Esophagus (tissue), 2 donors: ENCODE data around the gene KCNJ6. TPM values are rescaled to one million over a fixed set of nuclear protein-coding genes. Genes with fewer than 3 reads are reported as not detected.

Experiments used
- H3K27ac ChIP-seq, 2 donors: one replicate each; pipeline ENCODE4 v1.5.1; 2013; ENCODE audit warnings: low read depth in 2 of 2, mild to moderate bottlenecking in 2 of 2, inconsistent platforms in 1 of 2, low read length in 1 of 2, moderate library complexity in 1 of 2
- H3K27me3 ChIP-seq, 2 donors: one replicate each; pipeline ENCODE4 v1.6.1; 2013; ENCODE audit warnings: low read length in 2 of 2, control low read depth in 1 of 2, mild to moderate bottlenecking in 1 of 2; ENCODE audit not compliant: insufficient read depth in 2 of 2, control insufficient read depth in 1 of 2
- H3K36me3 ChIP-seq, 2 donors: one replicate each; pipeline ENCODE4 v1.6.1; 2013; ENCODE audit warnings: low read length in 1 of 2; ENCODE audit not compliant: control insufficient read depth in 2 of 2, insufficient read depth in 2 of 2
- H3K4me1 ChIP-seq, 2 donors: one replicate each; pipeline ENCODE4 v1.6.1; 2013; ENCODE audit warnings: low read length in 1 of 2; ENCODE audit not compliant: control insufficient read depth in 2 of 2, insufficient read depth in 2 of 2
- H3K4me3 ChIP-seq, 2 donors: one replicate each; pipeline ENCODE4 v1.5.1; 2013; ENCODE audit warnings: low read length in 2 of 2, mild to moderate bottlenecking in 2 of 2, low read depth in 1 of 2, moderate library complexity in 1 of 2
- H3K9me3 ChIP-seq, 2 donors: one replicate each; pipeline ENCODE4 v1.6.1; 2013; ENCODE audit warnings: mild to moderate bottlenecking in 2 of 2, low read depth in 1 of 2, low read length in 1 of 2, moderate library complexity in 1 of 2; ENCODE audit not compliant: control insufficient read depth in 2 of 2, insufficient read depth in 1 of 2
- WGBS, 2 donors: extraction: QIAGEN DNeasy Blood & Tissue Kit; methylation state at CpG; one replicate each; pipeline ENCODE4 v1.1.7; 2013; 5-methylcytosine and 5-hydroxymethylcytosine counted together
- polyA plus RNA-seq, 2 donors: library from polyadenylated mRNA; stranded (reverse); fragments of 200-250 nt; gene quantifications; one replicate each; pipeline ENCODE4 v1.2.3, GENCODE V29; 2013
- donor health status: healthy with polysubstance abuse.
- donor health status: Bipolar disorder and iron deficiency.

The KCNJ6 gene
- polyA plus RNA-seq, 2 donors, result under 0.01 TPM; not detected in 1

DNA sequence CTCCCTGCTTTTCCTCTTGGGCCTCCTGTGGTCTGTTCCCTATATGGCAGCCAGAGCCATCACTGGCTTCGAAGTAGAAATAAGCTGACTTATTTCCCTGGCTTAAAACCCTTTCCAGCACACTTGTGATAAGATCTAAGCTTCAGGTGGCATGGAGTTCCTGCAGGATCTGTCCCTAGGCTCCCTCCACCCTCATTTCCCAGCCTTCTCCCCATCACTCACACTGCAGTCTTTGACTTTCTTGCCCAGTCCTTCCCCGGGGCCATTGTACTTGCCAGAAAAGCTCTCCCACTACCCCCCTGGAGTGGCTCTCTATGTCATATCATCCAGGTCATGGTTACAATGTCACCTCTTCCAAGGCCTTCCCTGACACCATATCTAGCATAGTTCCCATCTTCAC, 55.8 kb downstream of the KCNJ6 start:
- Histone ChIP-seq H3K4me3 (no peak overlapping the region), H3K9me3 (no peaks in the 10 kb centered on the region), H3K36me3 (no peaks in the 10 kb centered on the region), H3K27me3 (no peaks in the 10 kb centered on the region), H3K27ac (no peak overlapping the region), H3K4me1 (peaks cover 0 to 2% of the 10 kb centered on the region in 2 donors)
- WGBS, 2 donors, result 64 to 83% methylated on average over 2 of the region's 2 CpGs

GRCh38 chr21:37855647-37856625, 60.3 kb downstream of the KCNJ6 start:
- Histone ChIP-seq H3K36me3 (no peaks in the 10 kb centered on the region), H3K27ac (no peak overlapping the region), H3K9me3 (no peaks in the 10 kb centered on the region), H3K27me3 (no peaks in the 10 kb centered on the region), H3K4me3 (no peak overlapping the region), H3K4me1 (peaks cover 0 to 2% of the 10 kb centered on the region in 2 donors)
- WGBS, 2 donors, result 32 to 42% methylated on average over 8 of the region's 8 CpGs

GRCh38 chr21:37855271-37855646, 61.0 kb downstream of the KCNJ6 start:
- no peaks in the 10 kb centered on the region for H3K36me3 ChIP-seq
- no peak overlapping the region for H3K27ac ChIP-seq
- H3K4me1 ChIP-seq, result peaks cover 0 to 2% of the 10 kb centered on the region in 2 donors
- H3K27me3 ChIP-seq, result no peaks in the 10 kb centered on the region
- 47 to 51% methylated on average over 2 of the region's 2 CpGs for WGBS, 2 donors
- no peaks in the 10 kb centered on the region for H3K9me3 ChIP-seq
- H3K4me3 ChIP-seq, result no peak overlapping the region

DNA sequence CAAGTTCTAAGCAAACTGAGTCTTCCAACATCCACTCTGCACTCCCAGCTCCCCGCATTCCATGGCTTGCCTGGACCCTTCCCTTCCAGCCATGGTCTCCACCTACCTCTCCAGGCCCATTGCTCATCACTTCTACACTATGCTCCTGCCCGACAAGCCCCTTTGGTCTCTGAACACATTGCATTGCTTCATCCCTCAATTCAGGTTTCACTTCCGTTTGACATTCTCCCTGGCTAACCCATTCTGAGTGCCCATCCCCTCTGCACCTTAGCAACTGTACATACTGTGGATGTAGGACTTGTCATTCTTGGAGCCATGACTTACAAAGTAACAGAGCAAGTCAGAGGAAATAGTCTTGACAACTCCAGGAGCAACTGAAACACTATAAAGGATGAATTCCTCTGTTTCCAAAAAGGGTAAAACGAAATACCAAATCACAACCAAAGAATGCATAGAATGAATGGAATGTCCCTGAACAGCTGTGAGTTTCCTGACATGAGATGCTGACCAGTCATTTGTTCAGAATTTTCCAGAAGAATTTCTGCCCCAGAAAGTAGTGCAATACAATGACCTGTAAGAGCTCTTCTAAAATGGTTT, 66.7 kb downstream of the KCNJ6 start:
- Histone ChIP-seq H3K4me1 (no peaks in the 10 kb centered on the region), H3K27me3 (peaks cover 0 to 4% of the 10 kb centered on the region in 2 donors), H3K27ac (no peak overlapping the region), H3K36me3 (no peaks in the 10 kb centered on the region), H3K4me3 (no peak overlapping the region), H3K9me3 (no peaks in the 10 kb centered on the region)
- 80 to 81% methylated on average over 4 of the region's 4 CpGs for WGBS, 2 donors

- Histone ChIP-seq H3K4me3 (no peak overlapping the region), H3K9me3 (no peaks in the 10 kb centered on the region), H3K27ac (no peak overlapping the region), H3K4me1 (no peaks in the 10 kb centered on the region), H3K36me3 (no peaks in the 10 kb centered on the region), H3K27me3 (peaks cover 0 to 4% of the 10 kb centered on the region in 2 donors)
- WGBS, 2 donors, result 76 to 84% methylated on average over 7 of the region's 7 CpGs
Observed at GRCh38 chr21:37848721-37849490, 67.4 kb downstream of the KCNJ6 start.

DNA sequence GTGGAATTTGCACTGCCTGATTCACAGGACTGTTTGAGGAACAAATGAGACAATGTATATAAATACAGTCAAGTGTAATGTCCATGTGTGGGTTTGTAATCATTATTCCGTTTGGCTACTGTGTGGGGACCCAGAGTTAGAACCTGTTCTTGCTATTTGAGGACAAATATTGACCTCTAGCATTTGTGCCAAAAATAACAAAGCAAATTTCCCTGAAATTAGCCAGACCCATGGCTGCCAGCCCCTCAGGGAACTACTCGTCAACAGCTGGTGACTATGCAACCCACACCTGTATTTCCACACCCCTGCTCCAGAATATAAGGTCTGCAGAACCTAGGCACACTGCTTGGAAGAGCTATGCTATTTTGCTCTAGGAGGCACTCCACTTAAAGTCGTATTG, 70.7 kb downstream of the KCNJ6 start:
- no peak overlapping the region for H3K27ac ChIP-seq
- peaks cover 0 to 4% of the 10 kb centered on the region in 2 donors for H3K27me3 ChIP-seq
- H3K4me3 ChIP-seq, result no peak overlapping the region
- no peaks in the 10 kb centered on the region for H3K36me3 ChIP-seq
- 39 to 40% methylated on average over 3 of the region's 3 CpGs for WGBS, 2 donors
- H3K9me3 ChIP-seq, result no peaks in the 10 kb centered on the region
- H3K4me1 ChIP-seq, result no peaks in the 10 kb centered on the region

DNA sequence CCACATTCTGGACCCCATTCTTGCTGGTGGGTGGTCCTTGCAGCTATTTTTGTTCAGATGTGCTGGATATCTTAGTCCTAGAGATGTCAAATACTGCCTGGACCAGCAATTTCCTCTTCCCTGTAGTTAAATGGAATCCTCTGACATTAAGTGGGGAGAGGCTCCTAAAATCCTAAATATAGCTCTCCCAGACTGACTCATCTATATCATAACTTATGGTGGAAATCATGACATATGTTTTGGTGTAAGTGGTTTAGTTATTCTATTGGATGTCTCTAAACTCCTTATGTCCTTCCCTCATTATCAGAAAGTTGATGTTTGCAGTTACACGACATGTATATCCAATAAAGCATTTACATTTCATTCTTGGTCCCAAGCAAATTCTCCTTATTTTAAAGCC, 73.1 kb downstream of the KCNJ6 start:
- 74 to 84% methylated on average over 1 of the region's 1 CpG for WGBS, 2 donors
- Histone ChIP-seq H3K4me1 (no peaks in the 10 kb centered on the region), H3K4me3 (no peak overlapping the region), H3K27ac (no peak overlapping the region), H3K9me3 (no peaks in the 10 kb centered on the region), H3K27me3 (peaks cover 0 to 4% of the 10 kb centered on the region in 2 donors), H3K36me3 (no peaks in the 10 kb centered on the region)

DNA sequence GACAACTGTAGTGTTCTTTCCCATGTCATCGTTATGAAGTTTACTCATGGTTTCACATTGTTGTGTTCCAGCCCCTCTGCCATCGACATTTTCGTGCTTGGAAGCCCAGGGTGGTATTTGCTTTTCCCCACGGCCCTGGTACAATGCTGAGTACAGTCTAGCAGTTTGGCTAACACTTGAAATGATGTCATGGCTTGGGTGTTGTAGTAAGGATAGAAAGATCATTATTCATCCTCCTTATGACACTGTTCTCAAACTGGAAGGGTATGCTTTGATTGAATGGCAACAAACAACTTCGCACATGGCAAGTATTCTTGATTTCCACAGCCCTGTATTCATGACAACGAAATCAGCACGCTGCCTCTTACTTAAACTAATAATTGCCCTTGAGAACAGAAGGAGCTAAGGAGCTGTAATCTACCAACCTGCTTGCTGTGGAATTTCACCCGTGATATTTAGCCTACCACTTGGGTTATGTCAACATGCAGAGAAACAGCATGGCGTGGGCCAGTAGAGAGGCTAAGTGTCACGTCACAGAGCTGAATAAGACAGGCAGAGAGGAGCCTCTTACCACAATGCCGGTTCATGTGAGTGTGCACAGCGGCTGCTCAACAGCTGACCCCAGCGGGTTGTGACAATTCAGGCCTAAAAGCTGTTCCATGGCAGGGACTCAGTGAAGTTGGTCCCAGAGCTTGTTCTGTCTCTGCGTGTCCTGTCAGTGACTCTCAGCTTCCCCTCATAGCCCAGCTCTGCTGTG, 73.9 kb downstream of the KCNJ6 start:
- H3K9me3 ChIP-seq, result no peaks in the 10 kb centered on the region
- no peak overlapping the region for H3K4me3 ChIP-seq
- H3K4me1 ChIP-seq, result no peaks in the 10 kb centered on the region
- no peak overlapping the region for H3K27ac ChIP-seq
- 67 to 72% methylated on average over 14 of the region's 14 CpGs for WGBS, 2 donors
- no peaks in the 10 kb centered on the region for H3K36me3 ChIP-seq
- no peaks in the 10 kb centered on the region for H3K27me3 ChIP-seq

- H3K36me3 ChIP-seq, result no peaks in the 10 kb centered on the region
- no peaks in the 10 kb centered on the region for H3K4me1 ChIP-seq
- H3K4me3 ChIP-seq, result no peak overlapping the region
- H3K27ac ChIP-seq, result no peak overlapping the region
- no peaks in the 10 kb centered on the region for H3K27me3 ChIP-seq
- 93 to 98% methylated on average over 3 of the region's 3 CpGs for WGBS, 2 donors
- H3K9me3 ChIP-seq, result no peaks in the 10 kb centered on the region
Observed at GRCh38 chr21:37837381-37837780, 78.9 kb downstream of the KCNJ6 start.
